NCI-H1105 (cell line): ENCODE results near the gene RNF141.

Source experiments
- DNase-seq: peaks from one replicate; lab custom pipeline; 2025; lab: John Stamatoyannopoulos, UW

The RNF141 gene

DNA sequence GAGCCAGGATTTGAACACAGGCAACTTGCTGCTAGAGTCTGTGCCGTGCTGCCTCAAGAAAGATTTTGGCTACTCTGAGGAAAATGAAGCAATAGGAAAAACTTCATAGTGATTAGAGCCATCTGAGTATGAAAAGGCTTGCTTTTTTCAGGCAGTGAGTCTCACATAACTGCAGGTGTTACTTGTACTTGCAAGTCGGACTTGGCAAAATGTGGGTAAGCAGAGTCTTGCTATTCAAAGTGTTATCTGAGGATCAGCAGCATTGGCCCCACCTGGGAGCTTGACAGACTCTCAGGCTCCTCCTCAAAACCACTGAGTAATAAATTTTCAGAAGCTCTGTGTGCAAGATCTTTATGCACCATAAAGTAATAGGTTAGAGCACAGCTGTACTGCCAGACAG, 18.1 kb downstream of the RNF141 start:
- DNase-seq = no peak

DNA sequence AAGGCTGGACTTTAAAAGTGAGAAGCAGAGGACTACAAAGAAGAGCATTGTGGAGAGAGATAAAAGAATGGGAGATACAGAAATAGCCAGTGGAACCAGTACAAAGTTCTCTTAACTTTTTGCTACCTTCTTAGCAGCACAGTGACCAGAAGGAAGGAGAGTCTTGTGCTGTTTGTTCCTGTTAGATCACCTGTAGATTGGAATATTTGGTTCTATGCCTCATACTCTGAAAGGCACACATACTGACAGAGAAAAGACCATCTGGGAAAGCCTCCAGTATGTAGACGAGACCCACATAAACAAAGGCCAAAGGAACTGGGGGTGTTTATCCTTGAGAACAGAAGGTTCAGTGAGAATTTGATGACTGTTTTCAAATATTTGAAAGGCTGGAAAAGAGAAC, 18.7 kb downstream of the RNF141 start:
- no peak for DNase-seq

DNA sequence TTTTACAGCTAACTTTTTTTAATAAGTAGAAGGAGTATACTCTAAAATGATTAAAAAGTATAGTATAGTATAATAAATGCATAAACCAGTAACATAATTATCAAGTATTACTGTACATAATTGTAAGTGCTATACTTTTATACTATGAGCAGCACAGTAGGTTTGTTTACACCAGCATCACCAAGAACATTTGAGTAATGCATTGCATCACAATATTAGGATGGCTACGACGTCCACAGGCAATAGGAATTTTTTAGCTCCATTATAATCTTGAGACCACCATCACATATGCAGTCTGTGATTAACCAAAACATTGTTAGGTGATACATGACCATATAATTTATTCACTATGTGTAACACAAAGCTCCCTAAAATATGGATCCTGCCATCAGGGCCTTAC, 20.4 kb downstream of the RNF141 start:
- no peak for DNase-seq

GRCh38 chr11:10519630-10520029, 21.4 kb downstream of the RNF141 start:
- DNase-seq = no peak

DNA sequence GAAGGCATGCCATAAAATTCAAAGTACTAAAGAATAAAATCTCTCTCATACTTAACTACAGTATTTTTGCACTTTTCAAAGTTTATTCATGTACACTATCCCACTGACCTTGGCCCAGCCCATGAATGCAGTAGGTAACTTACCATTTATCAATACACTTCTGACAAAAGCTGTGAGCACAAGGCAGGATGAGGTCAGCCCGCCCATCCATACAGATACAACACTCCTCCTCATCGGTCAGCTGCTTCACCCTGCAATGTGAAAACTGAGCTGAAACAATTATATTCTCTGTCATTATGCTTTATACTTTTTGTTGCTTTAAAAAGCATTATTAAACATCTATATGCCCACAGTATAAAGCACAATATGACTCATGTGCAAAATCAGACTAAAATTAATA, 22.1 kb downstream of the RNF141 start:
- DNase-seq = no peak

- DNase-seq = no peak
Observed at GRCh38 chr11:10518123-10518522, 22.9 kb downstream of the RNF141 start.

GRCh38 chr11:10515418-10515817, 25.6 kb downstream of the RNF141 start:
- DNase-seq = no peak

DNA sequence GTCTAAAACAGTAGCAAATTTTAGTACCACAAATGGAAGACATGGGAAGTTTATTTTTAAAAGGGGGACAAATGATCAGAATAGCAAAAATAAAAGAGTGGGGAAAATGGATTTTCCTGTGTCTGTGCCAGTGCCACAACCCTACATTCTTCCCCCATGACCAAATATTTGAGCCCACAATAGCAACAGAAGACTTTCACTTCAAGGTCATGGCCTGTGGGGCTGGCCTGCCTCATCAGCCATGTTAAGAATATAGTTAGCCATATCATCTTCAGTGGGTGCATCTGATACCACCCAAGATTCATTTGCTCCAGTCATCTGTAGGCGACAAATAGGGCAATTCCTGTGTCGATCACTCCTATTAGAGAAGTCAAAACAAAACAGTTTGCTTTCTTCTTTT, 26.3 kb downstream of the RNF141 start:
- no peak for DNase-seq

DNA sequence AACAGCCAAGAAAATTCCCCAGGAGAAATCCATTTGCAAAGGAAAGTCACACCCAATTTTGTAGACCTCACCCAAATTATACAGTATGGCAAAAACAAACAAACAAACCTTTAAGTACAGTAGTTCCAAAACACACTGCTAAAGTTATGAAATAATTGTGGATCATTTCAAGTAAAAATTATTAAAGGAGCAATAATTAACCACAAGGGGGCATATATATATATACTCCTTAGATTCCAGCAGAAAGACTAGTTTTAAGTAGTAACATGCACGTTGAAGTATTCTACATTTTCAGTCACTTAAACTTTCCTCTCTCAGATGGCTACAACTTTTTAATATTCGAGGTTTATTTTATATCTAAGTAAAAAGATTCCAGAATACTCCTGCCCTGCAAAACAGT, 26.8 kb downstream of the RNF141 start:
- DNase-seq = no peak

DNA sequence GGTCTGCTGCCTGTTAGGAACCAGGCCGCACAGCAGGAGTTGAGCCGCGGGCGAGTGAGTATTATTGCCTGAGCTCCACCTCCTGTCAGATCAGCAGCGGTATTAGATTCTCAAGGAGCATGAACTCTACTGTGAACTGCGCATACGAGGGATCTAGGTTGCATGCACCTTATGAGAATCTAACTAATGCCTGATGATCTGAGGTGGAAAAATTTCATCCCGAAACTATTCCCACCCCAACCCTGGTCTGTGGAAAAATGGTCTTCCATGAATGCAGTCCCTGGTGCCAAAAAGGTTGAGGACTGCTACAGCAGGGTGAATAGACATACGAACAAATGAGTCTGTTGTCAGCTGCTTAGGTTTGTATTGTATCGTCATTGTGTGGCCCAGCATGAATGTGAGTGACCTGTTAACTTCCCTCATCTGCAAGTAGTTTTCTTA, 29.8 kb downstream of the RNF141 start:
- DNase-seq = no peak

DNA sequence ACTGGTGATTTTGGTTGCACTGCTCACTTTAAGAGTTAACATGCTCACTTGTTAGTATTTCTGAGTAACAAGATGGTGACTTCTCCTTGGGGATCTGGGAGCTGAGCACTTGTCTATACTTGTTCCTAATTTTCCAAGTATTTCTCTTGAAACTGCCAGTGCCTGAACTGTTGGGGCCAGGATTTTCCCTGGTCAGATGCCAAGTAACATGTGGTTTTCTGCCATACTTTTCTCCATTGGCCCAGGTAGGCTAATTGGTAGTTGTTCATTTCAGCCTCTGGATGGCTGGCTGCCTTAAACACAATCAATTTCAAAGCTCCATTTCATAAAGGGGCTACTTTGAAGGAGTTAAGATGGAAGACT, 35.0 kb downstream of the RNF141 start:
- peak; percentile 10 for DNase-seq

DNA sequence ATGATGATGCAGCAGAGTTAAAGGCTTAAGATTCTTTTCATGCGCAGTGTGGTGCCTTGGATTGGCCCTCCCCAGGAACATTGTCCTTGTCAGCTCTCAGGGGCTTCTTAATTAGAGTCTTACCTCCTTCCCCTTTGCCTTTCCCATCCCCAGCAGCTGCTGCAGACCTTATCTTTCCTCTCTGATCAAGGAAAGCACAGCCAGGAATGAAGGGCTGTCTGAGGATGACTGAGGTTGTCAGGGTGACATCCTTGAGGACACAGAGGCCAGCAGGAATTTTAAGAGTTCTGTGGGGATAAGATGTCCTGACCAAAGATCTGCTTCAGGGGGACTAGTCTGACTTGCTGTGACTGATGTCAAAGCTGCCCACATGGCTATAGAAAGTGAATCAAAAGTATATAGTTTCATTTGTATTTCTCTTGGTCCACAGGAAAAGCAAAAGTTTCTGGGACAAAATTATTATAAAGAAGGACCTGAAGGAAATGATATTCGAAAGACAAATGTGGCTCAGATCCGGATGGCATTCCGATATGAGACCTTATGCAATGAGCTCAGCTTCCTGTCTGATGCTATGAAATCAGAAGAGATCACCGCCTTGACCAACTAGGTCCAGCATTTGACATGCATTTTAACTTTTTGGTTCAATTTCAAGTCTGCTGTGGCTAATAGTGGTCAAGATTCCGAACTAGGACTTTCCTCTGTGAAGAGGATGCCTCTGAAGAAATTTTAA, 35.5 kb downstream of the RNF141 start:
- DNase-seq = no peak

DNA sequence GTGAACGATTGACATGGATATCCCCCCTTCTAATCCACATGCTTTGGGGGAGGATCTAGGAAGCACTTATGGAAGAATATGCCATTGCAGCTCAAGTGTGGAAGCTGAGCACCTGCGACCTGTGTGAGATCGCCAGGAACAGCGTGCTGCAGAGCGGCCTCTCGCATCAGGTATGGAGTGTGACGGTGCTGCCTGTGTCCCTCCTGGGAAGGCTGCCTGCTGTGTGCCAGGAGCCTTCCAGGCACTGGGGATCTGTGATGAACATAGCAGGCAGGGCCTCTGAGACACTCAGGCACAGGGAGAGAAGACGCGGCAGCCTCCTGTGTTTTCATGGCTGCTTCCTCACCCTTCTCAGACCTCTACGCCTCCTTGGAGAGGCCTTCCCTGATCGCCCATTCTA, 36.5 kb downstream of the RNF141 start:
- DNase-seq = no peak

GRCh38 chr11:10503777-10504480, 37.1 kb downstream of the RNF141 start:
- no peak for DNase-seq

GRCh38 chr11:10503221-10503620, 37.8 kb downstream of the RNF141 start:
- no peak for DNase-seq

DNA sequence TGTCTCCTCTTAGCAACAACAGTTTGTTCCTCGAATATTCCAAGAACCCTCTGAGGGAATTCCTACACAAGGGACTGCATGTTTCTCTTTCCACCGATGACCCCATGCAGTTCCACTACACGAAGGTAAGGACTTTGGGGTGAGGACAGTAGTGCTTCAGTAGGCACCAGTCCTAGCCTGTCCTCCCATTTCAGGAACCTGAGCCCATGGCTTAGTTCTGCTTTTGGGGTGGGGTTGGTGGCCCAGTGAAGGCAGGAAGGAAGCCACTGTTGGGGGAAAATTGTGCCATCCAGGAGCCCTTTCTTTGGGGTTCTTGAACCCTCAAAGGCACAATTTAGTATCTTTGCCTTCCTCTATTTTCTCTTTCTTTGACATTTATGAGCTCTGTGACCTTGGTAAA, 38.2 kb downstream of the RNF141 start:
- DNase-seq = no peak

DNA sequence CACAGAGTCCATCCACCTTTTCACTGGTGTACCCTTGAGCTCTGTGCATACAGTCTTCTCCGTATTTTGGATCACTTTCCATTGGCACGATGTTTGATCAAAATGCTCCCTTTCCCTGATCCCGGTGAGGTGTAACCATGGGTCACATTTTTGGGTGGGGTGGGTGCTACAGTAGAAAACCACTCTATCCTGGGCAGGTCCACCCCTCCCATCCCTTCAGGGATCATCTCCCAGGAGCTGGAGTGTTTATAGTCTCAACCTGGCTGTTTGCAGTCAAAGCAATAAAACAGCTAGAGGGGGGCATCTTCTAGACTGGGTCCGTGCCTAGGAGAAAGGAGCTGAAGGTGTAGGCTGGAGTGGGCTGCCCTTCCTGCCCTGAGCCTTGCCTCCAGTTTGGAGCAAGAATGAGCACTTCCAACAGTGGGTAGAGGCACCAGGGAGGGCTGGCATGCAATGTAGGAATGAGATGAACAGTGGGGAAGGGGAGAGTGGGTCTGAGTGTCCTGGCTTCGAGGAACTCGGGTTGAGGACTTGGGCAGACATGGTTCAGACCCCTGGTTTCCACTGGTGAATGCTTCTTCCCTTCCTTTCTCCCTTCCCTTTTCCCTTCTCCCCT, 38.8 kb downstream of the RNF141 start:
- DNase-seq = no peak

DNA sequence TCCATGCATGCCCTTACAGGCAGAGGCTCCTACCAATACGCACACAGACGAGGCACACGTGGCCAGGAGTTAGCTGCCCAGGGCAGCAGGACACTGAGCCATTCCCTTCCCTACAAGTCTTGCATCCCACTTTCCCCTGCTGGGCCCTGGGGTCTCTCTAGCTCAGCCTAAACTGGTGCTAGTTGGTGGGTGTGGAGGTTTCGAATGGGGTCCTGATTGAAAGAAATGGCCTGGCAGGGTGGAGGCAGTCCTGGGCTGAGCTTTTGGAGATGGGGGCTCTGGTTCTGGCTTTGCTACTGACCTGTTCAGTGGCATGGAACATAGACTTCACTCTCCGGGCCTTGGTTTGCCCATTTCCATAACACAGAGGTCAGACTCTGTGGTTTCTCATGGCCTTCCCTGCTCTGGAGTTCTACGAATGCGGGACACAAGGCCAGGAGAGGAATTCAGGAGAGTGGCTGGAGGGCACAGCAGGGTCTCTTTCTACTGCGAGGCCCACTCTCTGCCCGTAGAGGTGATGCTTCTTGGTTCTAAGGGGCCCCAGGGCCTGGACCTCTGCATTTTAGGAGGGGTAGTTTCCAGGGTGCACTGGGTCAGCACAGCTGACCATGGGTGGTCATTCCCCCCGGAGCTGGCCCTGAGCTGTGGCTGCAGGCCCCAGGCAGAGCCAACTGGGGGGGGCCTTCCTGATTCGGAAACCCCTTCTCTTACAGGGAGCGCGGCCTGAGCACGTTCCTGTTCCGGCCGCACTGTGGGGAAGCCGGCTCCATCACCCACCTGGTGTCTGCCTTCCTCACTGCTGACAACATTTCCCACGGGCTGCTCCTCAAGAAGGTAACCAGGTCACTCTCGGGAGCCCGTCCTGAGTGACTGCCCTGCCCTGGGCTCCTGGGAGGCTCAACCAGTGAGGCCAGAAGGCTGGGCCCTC, 40.0 kb downstream of the RNF141 start:
- no peak for DNase-seq

- DNase-seq = no peak
Observed at GRCh38 chr11:10499874-10500601, 40.9 kb downstream of the RNF141 start.

DNA sequence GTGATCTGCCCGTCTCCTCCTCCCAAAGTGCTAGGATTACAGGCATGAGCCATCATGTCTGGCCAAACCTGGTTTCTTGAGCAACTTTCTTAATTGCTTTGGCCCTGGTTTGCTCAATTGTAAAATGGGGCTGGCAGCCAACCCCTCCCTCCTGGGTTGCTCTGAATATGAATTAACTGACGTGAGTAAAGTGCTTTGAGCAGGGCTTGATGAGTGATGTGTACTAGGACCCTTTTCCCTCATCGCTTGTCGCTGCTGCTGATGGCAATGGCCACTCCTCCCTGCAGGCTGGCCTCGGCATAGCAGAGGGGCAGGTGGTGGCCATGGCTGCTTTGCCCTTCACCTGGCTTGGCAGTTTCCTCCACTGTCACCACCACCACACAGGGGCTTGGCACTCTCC, 41.5 kb downstream of the RNF141 start:
- no peak for DNase-seq

- no peak for DNase-seq
Observed at GRCh38 chr11:10498426-10499250, 42.3 kb downstream of the RNF141 start.
